Measurements from ENCODE around the gene SORBS2.

SORBS2 gene

GRCh38 chr4:185666156-185666555 lies 145.8 kb downstream of the SORBS2 start:
- DNase-seq: no peak

- DNase-seq: no peak
Measured at GRCh38 chr4:185665655-185666054, 146.3 kb downstream of the SORBS2 start.

- no peak for DNase-seq
Measured at GRCh38 chr4:185664481-185664880, 147.5 kb downstream of the SORBS2 start.

- no peak for DNase-seq
Measured at GRCh38 chr4:185662030-185662778, 149.8 kb downstream of the SORBS2 start.

GRCh38 chr4:185660340-185660739 lies 151.7 kb downstream of the SORBS2 start:
- DNase-seq: no peak

GRCh38 chr4:185657699-185658098 lies 154.3 kb downstream of the SORBS2 start:
- no peak for DNase-seq

- DNase-seq: no peak
Measured at GRCh38 chr4:185657183-185657582, 154.8 kb downstream of the SORBS2 start.

GRCh38 chr4:185656467-185656931 lies 155.5 kb downstream of the SORBS2 start:
- no peak for DNase-seq

GRCh38 chr4:185654965-185655554 lies 156.9 kb downstream of the SORBS2 start:
- DNase-seq: no peak

- peak; percentile 15 for DNase-seq
Measured at GRCh38 chr4:185654311-185654710, 157.7 kb downstream of the SORBS2 start.

GRCh38 chr4:185651851-185652250 lies 160.1 kb downstream of the SORBS2 start:
- DNase-seq: no peak

- DNase-seq: no peak
Measured at GRCh38 chr4:185651137-185651677, 160.8 kb downstream of the SORBS2 start.

GRCh38 chr4:185648631-185649030 lies 163.4 kb downstream of the SORBS2 start:
- no peak for DNase-seq

GRCh38 chr4:185645403-185645802 lies 166.6 kb downstream of the SORBS2 start:
- DNase-seq: no peak

GRCh38 chr4:185644408-185644807 lies 167.6 kb downstream of the SORBS2 start:
- DNase-seq: no peak

- no peak for DNase-seq
Measured at GRCh38 chr4:185642907-185643306, 169.1 kb downstream of the SORBS2 start.

GRCh38 chr4:185640811-185641675 lies 171.0 kb downstream of the SORBS2 start:
- DNase-seq: peak; percentile 72

- DNase-seq: no peak
Measured at GRCh38 chr4:185638548-185639301, 173.3 kb downstream of the SORBS2 start.

GRCh38 chr4:185638093-185638492 lies 173.9 kb downstream of the SORBS2 start:
- no peak for DNase-seq

- no peak for DNase-seq
Measured at GRCh38 chr4:185637163-185637875, 174.7 kb downstream of the SORBS2 start.

- peak; percentile 0 for DNase-seq
Measured at GRCh38 chr4:185634066-185634652, 177.8 kb downstream of the SORBS2 start.
